SK-N-MC (cell line): Measurements from ENCODE around the gene ZNF10.

Source experiments
- DNase-seq: peaks from one replicate; pipeline ENCODE4 v3.0.0-alpha.2; 2011; ENCODE audit warnings: low read depth, low spot score
- H3K27ac ChIP-seq: fragments of 200-600 bp; sonication (generic); 2 replicates; pipeline ENCODE4 v1.5.1; 2016; ENCODE audit warnings: mixed run types
- H3K36me3 ChIP-seq: fragments of 200-600 bp; sonication (generic); 2 replicates; pipeline ENCODE4 v1.6.1; 2017; ENCODE audit warnings: antibody characterized with exemption, low read length, mixed read lengths; ENCODE audit not compliant: insufficient read depth
- H3K4me3 ChIP-seq: fragments of 200-600 bp; sonication (generic); 2 replicates; pipeline ENCODE4 v1.5.1; 2016
- H3K9ac ChIP-seq: fragments of 200-600 bp; sonication (generic); 2 replicates; pipeline ENCODE4 v1.8.0; 2017; ENCODE audit warnings: mixed run types, mixed read lengths; ENCODE audit not compliant: insufficient read length
- H3K9me3 ChIP-seq: fragments of 200-600 bp; sonication (generic); 2 replicates; pipeline ENCODE4 v1.6.1; 2017; ENCODE audit warnings: low read depth, mild to moderate bottlenecking, antibody characterized with exemption, low read length, moderate library complexity, mixed read lengths
- EZH2 ChIP-seq: fragments of 200-600 bp; sonication (generic); IDR thresholded peaks from one replicate; pipeline ENCODE4 v1.6.1; 2017; ENCODE audit warnings: antibody characterized with exemption
- FOXP2 ChIP-seq: optimal IDR thresholded peaks from 2 replicates; pipeline ENCODE3; 2011; ENCODE audit warnings: mild to moderate bottlenecking, moderate library complexity; ENCODE audit not compliant: insufficient read depth; ENCODE audit errors: extremely low read length, control extremely low read depth
- POLR2AphosphoS5 ChIP-seq: IDR thresholded peaks from 2 replicates; pipeline ENCODE4 v1.6.1; 2012; ENCODE audit warnings: mild to moderate bottlenecking, low read depth, low read length, borderline replicate concordance

ZNF10 gene

DNA sequence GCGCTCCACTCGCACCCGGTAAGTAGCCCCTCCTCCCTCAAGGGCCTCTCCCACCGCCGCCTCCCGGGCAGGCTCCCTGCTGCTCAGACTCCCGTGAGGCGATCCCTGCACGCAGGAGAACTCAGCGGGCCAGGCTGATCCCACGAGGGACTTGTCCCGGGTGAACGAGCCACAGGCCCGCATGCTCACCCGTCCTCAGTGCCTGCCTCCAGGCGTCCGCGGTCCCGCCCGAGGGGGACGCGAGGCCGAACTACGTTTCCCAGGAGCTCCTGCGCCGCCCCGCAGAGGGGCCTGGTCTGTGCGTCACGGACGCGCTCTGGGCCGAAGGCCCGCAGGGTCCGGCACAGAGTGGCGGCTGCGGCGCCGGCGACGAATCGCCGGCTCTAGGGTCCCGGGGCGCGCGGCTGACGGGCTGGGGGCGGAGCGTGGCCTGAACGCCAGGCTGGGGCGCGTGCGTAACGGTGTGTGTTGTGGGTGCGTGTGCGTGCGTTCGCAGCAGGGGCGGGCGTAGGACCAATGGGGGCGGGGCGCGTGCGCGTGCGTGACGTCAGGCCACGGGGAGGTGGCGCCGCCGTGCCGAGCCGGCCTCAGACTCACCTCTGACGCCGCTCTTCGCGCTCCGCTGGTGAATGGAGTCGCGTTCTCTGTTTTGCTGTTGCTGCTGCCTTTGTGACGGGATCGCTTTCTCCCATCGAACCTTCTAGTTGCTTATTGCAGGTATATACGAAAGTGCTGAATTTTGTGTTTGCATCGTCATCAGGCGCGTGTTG, at the start of gene ZNF10, which contains the start of gene ZNF891:
Gene ZNF10, plus strand, starts transcription at position 590 of the 770 bp plus-strand sequence. CDS start 13,866 bp downstream, outside the sequence.
Gene ZNF891, minus strand, starts transcription at position 237 of the 770 bp plus-strand sequence. CDS start 8,356 bp downstream, outside the sequence.
- peak within 1 kb of the TSS; percentile 97 for H3K27ac ChIP-seq
- peaks cover 73% of the 10 kb centered on the region for H3K36me3 ChIP-seq

DNA sequence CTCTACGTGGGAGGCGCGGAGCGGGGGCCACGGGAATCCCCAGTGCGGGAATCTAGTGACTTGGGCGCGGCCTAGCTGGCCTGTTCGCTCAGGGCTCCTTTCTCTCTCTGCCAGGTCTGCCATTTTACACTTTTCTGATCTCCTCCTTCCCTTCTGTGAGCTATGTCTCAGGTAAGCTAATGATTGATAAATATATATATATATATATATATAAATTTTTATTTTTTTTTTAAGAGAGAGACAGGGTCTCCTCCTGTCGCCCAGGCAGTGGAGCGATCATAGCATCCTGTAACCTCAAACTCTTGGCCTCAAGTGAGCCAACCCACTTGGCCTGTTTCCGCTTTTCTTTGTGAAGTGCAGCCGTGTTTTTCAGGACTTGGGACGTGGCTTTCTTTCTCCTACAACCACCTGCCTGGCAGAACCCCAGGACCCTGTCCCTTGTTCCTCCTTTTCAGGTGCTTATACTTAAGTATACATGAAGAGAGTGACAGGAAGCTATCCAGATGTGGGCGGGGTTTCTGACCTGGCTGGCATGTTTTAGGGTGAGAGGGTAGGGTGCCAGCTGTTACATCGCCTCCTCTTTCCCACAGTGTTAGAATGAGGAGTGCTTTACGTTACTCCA, 49.2 kb upstream of the ZNF10 start:
- Histone ChIP-seq H3K27ac (peak overlapping the region; percentile 100), H3K36me3 (peaks cover 50% of the 10 kb centered on the region), H3K4me3 (peak overlapping the region; percentile 92), H3K9me3 (peaks cover 32% of the 10 kb centered on the region), H3K9ac (peak overlapping the region; percentile 98)
- DNase-seq: no peak
- TF ChIP-seq FOXP2 (no peak), EZH2 (no peak), POLR2AphosphoS5 (no peak)

More for the DNA sequence above, at the start of gene ZNF10, which contains the start of gene ZNF891:
- peak; percentile 47 for DNase-seq
- H3K9me3 ChIP-seq: peaks cover 30% of the 10 kb centered on the region
- TF ChIP-seq POLR2AphosphoS5 (peak; percentile 74), EZH2 (no peak)
- peak within 1 kb of the TSS; percentile 97 for H3K4me3 ChIP-seq
- H3K9ac ChIP-seq: peak within 1 kb of the TSS; percentile 89

DNA sequence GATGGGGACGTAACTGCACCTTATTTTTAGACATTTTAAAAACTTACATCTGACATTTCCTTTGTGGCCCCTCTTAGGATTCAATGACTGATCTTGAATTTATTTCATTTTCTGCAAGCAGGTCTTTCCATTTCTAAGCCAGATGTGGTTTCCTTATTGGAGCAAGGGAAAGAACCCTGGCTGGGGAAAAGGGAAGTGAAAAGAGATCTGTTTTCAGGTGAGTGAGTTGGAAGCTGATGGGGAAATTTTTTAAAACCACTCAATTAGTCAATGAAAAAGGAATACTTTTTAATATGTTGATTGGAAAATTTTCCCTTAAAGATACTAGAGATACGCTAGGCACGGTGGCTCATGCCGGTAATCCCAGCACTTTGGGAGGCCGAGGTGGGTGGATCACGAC, 47.1 kb upstream of the ZNF10 start:
- DNase-seq: no peak
- no peak for TF ChIP-seq POLR2AphosphoS5
- TF ChIP-seq EZH2: no peak
- TF ChIP-seq FOXP2: no peak
- Histone ChIP-seq H3K27ac (no peak overlapping the region), H3K9me3 (peaks cover 45% of the 10 kb centered on the region), H3K9ac (no peak overlapping the region), H3K36me3 (peaks cover 69% of the 10 kb centered on the region), H3K4me3 (no peak overlapping the region)

DNA sequence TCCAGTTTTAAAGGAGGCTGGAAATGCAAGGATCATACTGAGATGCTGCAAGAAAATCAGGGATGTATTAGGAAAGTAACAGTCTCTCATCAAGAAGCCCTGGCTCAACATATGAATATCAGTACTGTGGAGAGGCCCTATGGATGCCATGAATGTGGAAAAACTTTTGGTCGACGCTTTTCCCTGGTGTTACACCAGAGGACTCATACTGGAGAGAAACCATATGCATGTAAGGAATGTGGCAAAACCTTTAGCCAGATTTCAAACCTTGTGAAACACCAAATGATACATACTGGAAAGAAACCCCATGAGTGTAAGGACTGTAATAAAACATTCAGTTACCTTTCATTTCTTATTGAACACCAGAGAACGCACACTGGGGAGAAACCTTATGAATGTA, 24.8 kb upstream of the ZNF10 start:
- H3K9ac ChIP-seq: no peak overlapping the region
- peaks cover 90% of the 10 kb centered on the region for H3K36me3 ChIP-seq
- H3K9me3 ChIP-seq: peaks cover 71% of the 10 kb centered on the region
- no peak overlapping the region for H3K27ac ChIP-seq
- TF ChIP-seq FOXP2: no peak
- TF ChIP-seq EZH2: no peak
- no peak for TF ChIP-seq POLR2AphosphoS5
- H3K4me3 ChIP-seq: no peak overlapping the region
- no peak for DNase-seq

DNA sequence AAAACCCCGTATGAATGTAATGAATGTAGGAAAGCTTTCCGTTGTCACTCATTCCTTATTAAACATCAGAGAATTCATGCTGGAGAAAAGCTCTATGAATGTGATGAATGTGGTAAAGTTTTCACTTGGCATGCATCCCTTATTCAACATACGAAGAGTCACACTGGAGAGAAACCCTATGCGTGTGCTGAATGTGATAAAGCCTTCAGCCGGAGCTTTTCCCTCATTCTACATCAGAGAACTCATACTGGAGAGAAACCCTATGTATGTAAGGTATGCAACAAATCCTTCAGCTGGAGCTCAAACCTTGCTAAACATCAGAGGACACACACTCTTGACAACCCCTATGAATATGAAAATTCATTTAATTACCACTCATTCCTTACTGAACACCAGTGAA, 24.2 kb upstream of the ZNF10 start:
- Histone ChIP-seq H3K27ac (no peak overlapping the region), H3K9me3 (peaks cover 69% of the 10 kb centered on the region), H3K9ac (no peak overlapping the region), H3K36me3 (peaks cover 86% of the 10 kb centered on the region), H3K4me3 (no peak overlapping the region)
- TF ChIP-seq POLR2AphosphoS5 (no peak), FOXP2 (no peak), EZH2 (no peak)
- no peak for DNase-seq

DNA sequence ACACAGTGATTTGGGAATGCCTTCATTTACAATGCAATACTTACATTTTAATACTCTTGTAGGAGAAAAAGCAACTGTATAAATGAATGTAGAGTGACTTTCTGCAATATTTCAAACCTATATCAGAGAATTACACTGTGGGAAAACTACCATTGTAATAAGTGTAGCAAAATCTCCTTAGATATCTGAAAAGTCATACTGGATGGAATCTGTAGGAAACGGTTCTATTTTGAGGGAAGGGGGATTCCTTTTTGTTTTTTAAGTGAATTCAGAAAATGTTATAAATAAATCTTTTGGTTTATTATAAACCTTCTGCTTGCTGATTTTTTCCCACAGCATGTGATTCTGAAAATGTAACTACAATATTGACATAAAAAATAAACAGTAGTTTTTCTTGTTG, 23.3 kb upstream of the ZNF10 start:
- no peak for DNase-seq
- Histone ChIP-seq H3K4me3 (no peak overlapping the region), H3K27ac (no peak overlapping the region), H3K9me3 (peaks cover 64% of the 10 kb centered on the region), H3K9ac (no peak overlapping the region), H3K36me3 (peaks cover 78% of the 10 kb centered on the region)
- TF ChIP-seq EZH2 (no peak), FOXP2 (no peak), POLR2AphosphoS5 (no peak)

DNA sequence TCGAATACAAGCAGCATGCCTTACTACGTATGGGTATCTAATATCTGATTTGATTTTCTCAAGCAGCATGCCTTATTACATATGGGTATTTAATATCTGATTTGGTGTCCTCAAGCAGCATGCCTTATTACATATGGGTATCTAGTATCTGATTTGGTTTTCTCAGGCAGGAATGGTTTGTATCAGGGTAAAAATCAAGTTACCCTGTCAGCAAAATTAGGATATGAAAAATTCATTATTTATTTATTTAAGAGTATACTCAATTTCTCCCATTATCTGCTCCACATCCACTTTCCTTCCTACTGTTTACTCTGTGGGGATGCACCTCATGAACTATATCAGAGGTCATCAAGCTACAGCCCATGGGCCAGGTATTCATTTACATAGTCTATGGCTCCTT, 22.3 kb upstream of the ZNF10 start:
- H3K4me3 ChIP-seq: no peak overlapping the region
- TF ChIP-seq EZH2: no peak
- TF ChIP-seq POLR2AphosphoS5: no peak
- TF ChIP-seq FOXP2: no peak
- H3K9ac ChIP-seq: no peak overlapping the region
- H3K27ac ChIP-seq: no peak overlapping the region
- no peak for DNase-seq
- peaks cover 63% of the 10 kb centered on the region for H3K9me3 ChIP-seq
- H3K36me3 ChIP-seq: peaks cover 69% of the 10 kb centered on the region

DNA sequence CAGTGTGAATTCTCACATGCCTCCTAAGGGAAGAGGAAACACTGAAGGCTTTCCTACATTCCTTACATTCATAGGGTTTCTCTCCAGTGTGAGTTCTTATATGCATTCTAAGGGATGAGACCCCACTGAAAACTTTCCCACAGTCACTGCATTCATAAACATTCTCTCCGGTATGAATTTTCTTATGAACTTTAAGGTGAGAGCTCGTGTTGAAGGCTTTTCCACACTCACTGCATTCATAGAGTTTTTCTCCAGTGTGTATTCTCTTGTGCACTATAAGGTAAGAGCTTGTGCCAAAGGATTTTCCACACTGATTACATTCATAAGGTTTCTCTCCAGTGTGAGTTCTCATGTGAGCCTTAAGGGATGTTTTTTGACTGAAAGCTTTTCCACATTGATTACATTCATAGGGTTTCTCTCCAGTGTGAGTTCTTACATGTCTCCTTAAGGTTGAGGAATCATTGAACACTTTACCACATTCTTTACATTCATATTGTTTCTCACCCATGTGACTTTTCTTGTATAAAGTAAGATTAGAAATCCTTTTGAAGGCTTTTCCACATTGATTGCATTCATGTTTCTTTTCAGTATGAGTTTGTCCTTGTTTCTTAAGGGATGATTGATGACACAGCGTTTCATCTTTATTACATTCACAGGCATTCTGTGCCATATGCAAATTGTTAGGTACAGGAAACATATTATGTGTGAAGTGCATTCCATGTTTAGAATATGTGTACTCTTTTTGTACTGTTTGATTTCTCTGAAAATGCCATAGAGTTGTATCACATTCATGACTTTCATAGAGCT, 9.8 kb upstream of the ZNF10 start:
- Histone ChIP-seq H3K36me3 (peaks cover 60% of the 10 kb centered on the region), H3K9ac (no peak overlapping the region), H3K4me3 (no peak overlapping the region), H3K9me3 (peaks cover 62% of the 10 kb centered on the region), H3K27ac (no peak overlapping the region)
- no peak for DNase-seq
- TF ChIP-seq EZH2: no peak
- TF ChIP-seq POLR2AphosphoS5: no peak
- TF ChIP-seq FOXP2: no peak
